ENCODE data around the gene ARNT2.

DNA sequence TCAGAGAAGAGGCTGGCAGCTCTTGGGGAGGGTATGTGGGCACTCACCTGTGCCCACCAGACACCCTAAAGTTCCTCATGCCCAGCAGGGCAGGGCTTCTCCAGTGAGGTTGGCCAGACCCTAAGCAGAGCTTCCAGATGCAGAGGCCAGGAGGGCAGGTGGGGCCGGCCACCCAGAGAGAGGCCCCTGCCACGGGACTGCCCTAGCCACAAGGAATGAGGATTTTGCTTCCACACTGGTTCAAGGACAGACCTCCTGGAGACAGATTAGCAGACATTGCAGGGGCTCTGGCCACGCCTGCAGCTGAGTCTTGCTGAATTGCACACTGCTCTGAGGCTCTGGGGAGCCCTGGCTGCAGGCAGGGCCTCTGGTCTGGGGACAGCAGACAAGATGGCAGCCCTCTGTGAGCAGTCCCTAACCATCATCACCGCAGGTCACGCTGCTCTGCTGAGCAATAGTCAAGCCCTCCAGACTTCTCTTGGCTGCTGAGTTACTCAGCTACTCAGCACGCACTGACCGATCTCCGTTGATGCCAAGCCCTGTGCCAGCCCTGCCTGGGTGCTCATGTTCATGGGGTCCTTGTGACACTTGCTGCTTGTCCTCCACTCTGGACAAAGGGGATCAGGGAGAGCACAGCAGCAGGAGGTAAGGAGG lies 173.5 kb downstream of the ARNT2 start:
- TF ChIP-seq ATF7 (IDR thresholded peaks at IDR 0.05; ENCODE audit: low read depth): no peak
- TF ChIP-seq EP300 (IDR thresholded peaks at IDR 0.05; ENCODE audit: borderline replicate concordance in 1 of 2, control insufficient read depth in 1 of 2, low read depth in 2 of 2, low read length in 2 of 2): no peak
- TF ChIP-seq, protein P1, sequence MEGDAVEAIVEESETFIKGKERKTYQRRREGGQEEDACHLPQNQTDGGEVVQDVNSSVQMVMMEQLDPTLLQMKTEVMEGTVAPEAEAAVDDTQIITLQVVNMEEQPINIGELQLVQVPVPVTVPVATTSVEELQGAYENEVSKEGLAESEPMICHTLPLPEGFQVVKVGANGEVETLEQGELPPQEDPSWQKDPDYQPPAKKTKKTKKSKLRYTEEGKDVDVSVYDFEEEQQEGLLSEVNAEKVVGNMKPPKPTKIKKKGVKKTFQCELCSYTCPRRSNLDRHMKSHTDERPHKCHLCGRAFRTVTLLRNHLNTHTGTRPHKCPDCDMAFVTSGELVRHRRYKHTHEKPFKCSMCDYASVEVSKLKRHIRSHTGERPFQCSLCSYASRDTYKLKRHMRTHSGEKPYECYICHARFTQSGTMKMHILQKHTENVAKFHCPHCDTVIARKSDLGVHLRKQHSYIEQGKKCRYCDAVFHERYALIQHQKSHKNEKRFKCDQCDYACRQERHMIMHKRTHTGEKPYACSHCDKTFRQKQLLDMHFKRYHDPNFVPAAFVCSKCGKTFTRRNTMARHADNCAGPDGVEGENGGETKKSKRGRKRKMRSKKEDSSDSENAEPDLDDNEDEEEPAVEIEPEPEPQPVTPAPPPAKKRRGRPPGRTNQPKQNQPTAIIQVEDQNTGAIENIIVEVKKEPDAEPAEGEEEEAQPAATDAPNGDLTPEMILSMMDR (IDR thresholded peaks at IDR 0.05 in 2 of 3, conservative IDR thresholded peaks at IDR 0.05 in 1 of 3; ENCODE audit: control insufficient read depth in 2 of 3, extremely low read depth in 1 of 3, insufficient read depth in 1 of 3, low read depth in 3 of 3, low read length in 3 of 3): no peak
- no peak for TF ChIP-seq NFIC (IDR thresholded peaks at IDR 0.05; ENCODE audit: low read depth, low read length)
- no peak for TF ChIP-seq PAX5 (IDR thresholded peaks at IDR 0.05; ENCODE audit: borderline replicate concordance, low read depth, low read length)
- no peak for TF ChIP-seq NFYB (IDR thresholded peaks at IDR 0.05; ENCODE audit: insufficient read depth, low read depth, low read length)
- TF ChIP-seq ESRRA (IDR thresholded peaks at IDR 0.05; ENCODE audit: low read length): no peak
- TF ChIP-seq FOS (IDR thresholded peaks at IDR 0.05; ENCODE audit: borderline replicate concordance, extremely low read depth, insufficient read length): no peak

Data from GM12878 (cell line).